Gastrocnemius medialis (tissue), 4 donors: ENCODE data around the gene TUT4.

Experiments
- CTCF ChIP-seq, 5 experiments: fragments of 450-650 bp in 3 of 5; fragments of 200-600 bp in 2 of 5; sonication (generic) in 2 of 5; IDR thresholded peaks in 4 of 5; conservative IDR thresholded peaks in 1 of 5; 1 replicate in 4 of 5; 2 replicates in 1 of 5; pipeline ENCODE4 v1.5.1; 2016 to 2019; ENCODE audit warnings: antibody characterized with exemption in 5 of 5, mild to moderate bottlenecking in 3 of 5, moderate library complexity in 3 of 5
- POLR2A ChIP-seq, 2 donors: fragments of 450-650 bp; IDR thresholded peaks; one replicate each; pipeline ENCODE4 v1.6.1; 2017; ENCODE audit warnings: antibody characterized with exemption in 2 of 2, mild to moderate bottlenecking in 2 of 2, moderate library complexity in 2 of 2

GRCh38 chr1:52562766-52563165, 9.9 kb upstream of the TUT4 start:
- TF ChIP-seq CTCF (IDR thresholded peaks at IDR 0.05 in 4 of 5, conservative IDR thresholded peaks at IDR 0.05 in 1 of 5) (no peak), POLR2A (IDR thresholded peaks at IDR 0.05) (no peak)
